Mesenchymal stem cell (in vitro differentiated cells and primary cell): Measurements from ENCODE around the gene GRIFIN.

Experiments used
- DNase-seq: peaks from one replicate; pipeline ENCODE4 v3.0.0-alpha.2; 2013
- H2AFZ ChIP-seq: one replicate; pipeline ENCODE4 v1.6.1; 2013; ENCODE audit warnings: low read depth, mild to moderate bottlenecking, control low read depth, inconsistent platforms, low read length, moderate library complexity
- H2AK5ac ChIP-seq: 2 replicates; pipeline ENCODE4 v1.6.1; 2013; ENCODE audit warnings: low read length, moderate library complexity, mild to moderate bottlenecking, inconsistent platforms; ENCODE audit not compliant: severe bottlenecking
- H2BK120ac ChIP-seq: one replicate; pipeline ENCODE4 v1.6.1; 2013; ENCODE audit warnings: low read depth, mild to moderate bottlenecking, inconsistent platforms, low read length, moderate library complexity
- H2BK12ac ChIP-seq, 2 experiments: one replicate each; pipeline ENCODE4 v1.6.1; 2013; ENCODE audit warnings: inconsistent platforms in 2 of 2, low read length in 2 of 2, mild to moderate bottlenecking in 2 of 2, moderate library complexity in 2 of 2, control low read depth in 1 of 2
- H2BK15ac ChIP-seq: one replicate; pipeline ENCODE4 v1.6.1; 2013; ENCODE audit warnings: mild to moderate bottlenecking, low read depth, inconsistent platforms; ENCODE audit not compliant: poor library complexity, severe bottlenecking
- H2BK5ac ChIP-seq: 2 replicates; pipeline ENCODE4 v1.6.1; 2013; ENCODE audit warnings: low read depth, mild to moderate bottlenecking, low read length, control low read depth, inconsistent platforms; ENCODE audit not compliant: poor library complexity, severe bottlenecking
- H3K14ac ChIP-seq, 2 experiments: one replicate each; pipeline ENCODE4 v1.6.1; 2013; ENCODE audit warnings: inconsistent platforms in 2 of 2, low read length in 2 of 2, control low read depth in 1 of 2, mild to moderate bottlenecking in 1 of 2, moderate library complexity in 1 of 2
- H3K18ac ChIP-seq, 2 experiments: one replicate each; pipeline ENCODE4 v1.6.1; 2013; ENCODE audit warnings: inconsistent platforms in 2 of 2, low read length in 2 of 2, control low read depth in 1 of 2, low read depth in 1 of 2, mild to moderate bottlenecking in 1 of 2
- H3K23ac ChIP-seq, 2 experiments: one replicate each; pipeline ENCODE4 v1.6.1; 2013; ENCODE audit warnings: inconsistent platforms in 2 of 2, low read length in 2 of 2, mild to moderate bottlenecking in 2 of 2, moderate library complexity in 2 of 2, control low read depth in 1 of 2
- H3K27ac ChIP-seq: 2 replicates; pipeline ENCODE4 v1.5.1; 2013; ENCODE audit warnings: mild to moderate bottlenecking, moderate library complexity, low read length, control low read depth, inconsistent platforms; ENCODE audit not compliant: poor library complexity, severe bottlenecking
- H3K27me3 ChIP-seq, 2 experiments: 2 replicates each; pipeline versions ENCODE4 v1.6.1 to v1.7.0; 2013; ENCODE audit warnings: low read length in 2 of 2, mild to moderate bottlenecking in 2 of 2, moderate library complexity in 2 of 2, control low read depth in 1 of 2, inconsistent platforms in 1 of 2; ENCODE audit not compliant: control insufficient read depth in 1 of 2, insufficient read depth in 1 of 2
- H3K36me3 ChIP-seq, 2 experiments: 2 replicates each; pipeline versions ENCODE4 v1.6.1 to v1.7.0; 2013; ENCODE audit warnings: low read length in 2 of 2, control low read depth in 1 of 2, inconsistent platforms in 1 of 2, low read depth in 1 of 2, mild to moderate bottlenecking in 1 of 2; ENCODE audit not compliant: insufficient read depth in 2 of 2, control insufficient read depth in 1 of 2
- H3K4ac ChIP-seq, 2 experiments: one replicate each; pipeline ENCODE4 v1.6.1; 2013; ENCODE audit warnings: inconsistent platforms in 2 of 2, low read length in 2 of 2, mild to moderate bottlenecking in 2 of 2, moderate library complexity in 2 of 2, control low read depth in 1 of 2, low read depth in 1 of 2
- H3K4me1 ChIP-seq: 2 replicates; pipeline ENCODE4 v1.6.1; 2013; ENCODE audit warnings: low read depth, low read length, control low read depth; ENCODE audit not compliant: control insufficient read depth, insufficient read depth
- H3K4me2 ChIP-seq: 2 replicates; pipeline ENCODE4 v1.6.1; 2013; ENCODE audit warnings: low read length, mild to moderate bottlenecking, inconsistent platforms; ENCODE audit not compliant: poor library complexity, severe bottlenecking
- H3K4me3 ChIP-seq, 2 experiments: 2 replicates each; pipeline versions ENCODE4 v1.5.1 to v1.7.0; 2013; ENCODE audit warnings: low read length in 2 of 2, mild to moderate bottlenecking in 2 of 2, control low read depth in 1 of 2, low read depth in 1 of 2; ENCODE audit not compliant: insufficient read depth in 1 of 2
- H3K79me1 ChIP-seq: replicated peaks from 2 replicates; pipeline ENCODE4 v1.6.1; 2013; ENCODE audit warnings: mild to moderate bottlenecking, control low read depth, low read length, inconsistent platforms; ENCODE audit not compliant: poor library complexity, severe bottlenecking
- H3K9ac ChIP-seq: 2 replicates; pipeline ENCODE4 v1.7.0; 2013; ENCODE audit warnings: mild to moderate bottlenecking, low read length, moderate library complexity
- H3K9me3 ChIP-seq: 2 replicates; pipeline ENCODE4 v1.7.0; 2013; ENCODE audit warnings: mild to moderate bottlenecking, low read length; ENCODE audit not compliant: control insufficient read depth
- H4K8ac ChIP-seq: one replicate; pipeline ENCODE4 v1.6.1; 2013; ENCODE audit warnings: inconsistent platforms, mild to moderate bottlenecking, low read length, moderate library complexity
- H4K91ac ChIP-seq: one replicate; pipeline ENCODE4 v1.6.1; 2013; ENCODE audit warnings: mild to moderate bottlenecking, low read length, inconsistent platforms
- WGBS: methylation state at CpG from one replicate; pipeline ENCODE4 v1.1.7; 2013; ENCODE audit warnings: mixed read lengths; 5-methylcytosine and 5-hydroxymethylcytosine counted together

The GRIFIN gene

DNA sequence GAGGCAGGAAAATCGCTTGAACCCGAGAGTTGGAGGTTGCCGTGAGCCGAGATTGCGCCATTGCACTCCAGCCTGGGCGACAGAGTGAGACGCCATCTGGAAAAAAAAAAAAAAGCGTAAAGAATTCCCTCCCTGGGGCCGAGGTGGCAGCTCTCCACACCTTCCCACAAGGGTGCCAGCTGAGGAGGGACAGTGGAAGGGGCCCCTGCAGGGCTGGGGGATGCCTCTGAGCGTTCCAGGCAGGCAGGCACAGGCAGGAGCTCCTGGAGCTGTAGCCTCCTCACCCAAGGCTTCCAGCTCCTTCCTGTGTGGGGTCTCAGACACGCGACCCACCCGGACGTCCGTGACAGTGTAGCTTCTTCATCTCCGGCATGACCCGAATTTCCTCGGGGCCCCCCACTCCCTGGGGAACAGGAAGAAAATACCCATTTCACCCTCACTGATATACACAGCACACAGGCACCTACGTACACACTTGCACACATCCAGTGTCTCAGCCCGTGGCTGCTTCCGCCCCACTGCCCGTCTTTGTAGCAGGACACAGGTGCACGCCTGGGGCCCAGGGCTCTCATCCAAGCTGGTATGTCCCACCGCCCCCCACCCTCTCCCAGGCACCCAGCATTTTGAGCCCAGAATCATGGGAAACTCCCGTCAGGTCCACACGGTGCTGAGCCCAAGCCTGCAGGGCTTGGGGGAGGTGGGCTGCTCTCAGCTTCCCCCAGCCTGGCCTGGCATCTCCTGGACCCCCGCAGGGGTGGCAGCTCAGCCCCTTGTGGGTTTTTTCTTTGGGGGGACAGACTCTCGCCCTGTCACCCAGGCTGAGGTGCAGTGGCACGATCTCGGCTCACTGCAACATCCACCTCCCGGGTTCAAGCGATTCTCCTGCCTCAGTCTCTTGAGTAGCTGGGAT is 25.7 kb downstream of the GRIFIN start:
- Histone ChIP-seq H3K14ac (no peak overlapping the region), H2BK15ac (no peak overlapping the region), H2BK12ac (no peak overlapping the region), H3K36me3 (peaks cover 0 to 4% of the 10 kb centered on the region in 2 experiments), H2BK5ac (no peak overlapping the region), H3K9ac (peak overlapping the region; percentile 15), H3K23ac (no peak overlapping the region), H2AFZ (no peak overlapping the region), H3K18ac (no peak overlapping the region), H3K27ac (no peak overlapping the region), H2BK120ac (no peak overlapping the region), H3K9me3 (no peaks in the 10 kb centered on the region), H2AK5ac (no peak overlapping the region), H4K91ac (no peak overlapping the region), H3K4me2 (no peak overlapping the region), H3K79me1 (no peaks in the 10 kb centered on the region), H4K8ac (no peak overlapping the region), H3K4me1 (peaks cover 11% of the 10 kb centered on the region), H3K27me3 (peaks cover 6 to 12% of the 10 kb centered on the region in 2 experiments), H3K4ac (no peak overlapping the region), H3K4me3 (no peak overlapping the region)
- DNase-seq: no peak
- WGBS: 83% methylated on average over 31 of the region's 32 CpGs

GRCh38 chr7:2446676-2447075 is 29.5 kb downstream of the GRIFIN start:
- no peak overlapping the region for H3K27ac ChIP-seq
- H2BK120ac ChIP-seq: no peak overlapping the region
- no peak overlapping the region for H4K8ac ChIP-seq
- peaks cover 9% of the 10 kb centered on the region for H3K4me1 ChIP-seq
- peaks cover 0 to 4% of the 10 kb centered on the region in 2 experiments for H3K36me3 ChIP-seq
- DNase-seq: no peak
- H3K23ac ChIP-seq: no peak overlapping the region
- no peak overlapping the region for H3K4me3 ChIP-seq
- no peak overlapping the region for H2AFZ ChIP-seq
- no peak overlapping the region for H2BK12ac ChIP-seq
- no peak overlapping the region for H3K14ac ChIP-seq
- H3K9ac ChIP-seq: peak overlapping the region; percentile 11
- H3K9me3 ChIP-seq: no peaks in the 10 kb centered on the region
- no peaks in the 10 kb centered on the region for H3K79me1 ChIP-seq
- H4K91ac ChIP-seq: no peak overlapping the region
- H2BK5ac ChIP-seq: no peak overlapping the region
- no peak overlapping the region for H3K18ac ChIP-seq
- no peak overlapping the region for H3K4me2 ChIP-seq
- WGBS: 93% methylated on average over 10 of the region's 10 CpGs
- H3K4ac ChIP-seq: no peak overlapping the region
- no peak overlapping the region for H2AK5ac ChIP-seq
- peaks cover 6 to 12% of the 10 kb centered on the region in 2 experiments for H3K27me3 ChIP-seq
- H2BK15ac ChIP-seq: no peak overlapping the region

GRCh38 chr7:2445898-2446555 is 30.2 kb downstream of the GRIFIN start:
- Histone ChIP-seq H3K79me1 (no peaks in the 10 kb centered on the region), H3K27me3 (peaks cover 6 to 12% of the 10 kb centered on the region in 2 experiments), H3K4ac (no peak overlapping the region), H3K4me3 (no peak overlapping the region), H3K14ac (no peak overlapping the region), H2AFZ (no peak overlapping the region), H2BK15ac (no peak overlapping the region), H2BK120ac (no peak overlapping the region), H2BK5ac (no peak overlapping the region), H3K4me2 (no peak overlapping the region), H3K9me3 (no peaks in the 10 kb centered on the region), H3K36me3 (peaks cover 0 to 4% of the 10 kb centered on the region in 2 experiments), H3K27ac (no peak overlapping the region), H4K91ac (no peak overlapping the region), H2AK5ac (no peak overlapping the region), H4K8ac (no peak overlapping the region), H3K4me1 (peaks cover 6% of the 10 kb centered on the region), H3K18ac (no peak overlapping the region), H3K9ac (peak overlapping the region; percentile 11), H2BK12ac (no peak overlapping the region), H3K23ac (no peak overlapping the region)
- 93% methylated on average over 21 of the region's 21 CpGs for WGBS
- DNase-seq: no peak

DNA sequence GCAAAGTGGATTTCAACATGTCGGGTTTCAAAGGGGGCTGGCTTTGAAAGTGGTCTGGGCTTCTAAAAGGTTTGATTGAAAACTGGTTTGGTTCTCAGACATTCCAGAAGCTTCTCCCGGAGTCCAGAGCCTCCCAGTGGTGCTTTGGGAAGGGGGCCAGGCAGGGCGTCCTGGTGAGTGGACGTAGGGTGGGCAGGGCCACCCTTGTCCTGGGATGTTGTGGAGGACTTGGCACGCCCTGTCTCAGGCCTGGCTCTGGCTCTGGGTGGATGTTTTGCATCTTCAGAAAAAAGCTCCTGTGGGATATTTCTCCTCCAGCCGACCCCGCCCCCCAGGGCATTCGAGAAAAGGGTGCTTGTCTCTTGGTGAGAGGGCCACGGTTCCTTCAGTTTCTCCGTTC is 31.2 kb downstream of the GRIFIN start:
- Histone ChIP-seq H3K23ac (no peak overlapping the region), H2BK120ac (no peak overlapping the region), H3K79me1 (no peaks in the 10 kb centered on the region), H3K14ac (no peak overlapping the region), H3K4me3 (no peak overlapping the region), H3K9ac (peak overlapping the region; percentile 75), H2AFZ (no peak overlapping the region), H2BK15ac (no peak overlapping the region), H2BK5ac (no peak overlapping the region), H3K4ac (no peak overlapping the region), H3K9me3 (no peaks in the 10 kb centered on the region), H4K91ac (no peak overlapping the region), H4K8ac (no peak overlapping the region), H3K36me3 (peaks cover under 1 to 4% of the 10 kb centered on the region in 2 experiments), H3K27me3 (peaks cover 4 to 6% of the 10 kb centered on the region in 2 experiments), H3K4me2 (no peak overlapping the region), H3K4me1 (peaks cover 6% of the 10 kb centered on the region), H3K18ac (no peak overlapping the region), H3K27ac (no peak overlapping the region), H2AK5ac (no peak overlapping the region), H2BK12ac (no peak overlapping the region)
- WGBS: 94% methylated on average over 10 of the region's 10 CpGs
- no peak for DNase-seq
